PC-9 (cell line): ENCODE measurements around the gene FBN1. TPM values are rescaled to one million over a fixed set of nuclear protein-coding genes. Genes with fewer than 3 reads are reported as not detected.

ENCODE experiments used
- BruUV-seq: library from RNA; stranded (reverse); fragments of 400-500 nt; replicated peaks from 2 replicates; lab custom pipeline; 2021; lab: Mats Ljungman, UMichigan
- CTCF ChIA-PET: fragments of 300-600 bp; sonication (Branson Sonifier 250); formaldehyde crosslinking; loops from one replicate; lab custom pipeline; 2022; ENCODE audit warnings: antibody characterized with exemption; lab: Charles Lee
- POLR2A ChIA-PET: fragments of 300-600 bp; sonication (Branson Sonifier 250); formaldehyde crosslinking; loops from one replicate; lab custom pipeline; 2022; ENCODE audit warnings: antibody characterized with exemption; ENCODE audit not compliant: unreplicated experiment; lab: Charles Lee
- DNase-seq, 2 experiments: peaks; one replicate each; pipeline versions ENCODE4 v3.0.0 to v3.0.0-alpha.2; 2015 to 2022; ENCODE audit warnings: mixed read lengths in 1 of 2
- H2AFZ ChIP-seq: fragments of 200-600 bp; sonication (generic); 2 replicates; pipeline ENCODE4 v1.8.1; 2017; ENCODE audit warnings: antibody characterized with exemption
- H3F3A ChIP-seq: fragments of 200-600 bp; sonication (generic); 2 replicates; pipeline ENCODE4 v1.8.1; 2017; ENCODE audit warnings: antibody characterized with exemption, mild to moderate bottlenecking, low read depth; ENCODE audit not compliant: insufficient read depth
- H3K27ac ChIP-seq: fragments of 200-600 bp; sonication (generic); 2 replicates; pipeline ENCODE4 v1.6.1; 2016; ENCODE audit warnings: mixed run types
- H3K27me3 ChIP-seq: fragments of 200-600 bp; sonication (generic); 2 replicates; pipeline ENCODE4 v1.6.1; 2016; ENCODE audit warnings: low read depth, mixed run types; ENCODE audit not compliant: insufficient read depth
- H3K36me3 ChIP-seq: fragments of 200-600 bp; sonication (generic); 2 replicates; pipeline ENCODE4 v1.6.1; 2016; ENCODE audit warnings: low read depth, mixed run types
- H3K4me1 ChIP-seq: fragments of 200-600 bp; sonication (generic); replicated peaks from 2 replicates; pipeline ENCODE4 v1.6.1; 2016; ENCODE audit warnings: mixed run types; ENCODE audit not compliant: insufficient read depth
- H3K4me2 ChIP-seq: fragments of 200-600 bp; sonication (generic); 2 replicates; pipeline ENCODE4 v1.6.1; 2017; ENCODE audit warnings: mixed run types
- H3K4me3 ChIP-seq: fragments of 200-600 bp; sonication (generic); 2 replicates; pipeline ENCODE4 v1.6.1; 2016; ENCODE audit warnings: mixed run types
- H3K79me2 ChIP-seq: fragments of 200-600 bp; sonication (generic); 2 replicates; pipeline ENCODE4 v1.6.1; 2017; ENCODE audit warnings: low read depth, mixed run types
- H3K9me2 ChIP-seq: fragments of 200-600 bp; sonication (generic); 2 replicates; pipeline ENCODE4 v1.8.1; 2017; ENCODE audit warnings: mild to moderate bottlenecking; ENCODE audit not compliant: insufficient read depth
- H3K9me3 ChIP-seq: fragments of 200-600 bp; sonication (generic); 2 replicates; pipeline ENCODE4 v1.8.1; 2016; ENCODE audit warnings: low read depth; ENCODE audit not compliant: insufficient read depth
- H4K20me1 ChIP-seq: fragments of 200-600 bp; sonication (generic); 2 replicates; pipeline ENCODE4 v1.8.1; 2017; ENCODE audit not compliant: insufficient read depth
- EZH2 ChIP-seq: fragments of 200-600 bp; sonication (generic); IDR thresholded peaks from 2 replicates; pipeline ENCODE4 v1.8.0; 2017; ENCODE audit warnings: antibody characterized with exemption, low read depth
- intact Hi-C: fragments of 100-400 bp; cut with micrococcal nuclease; formaldehyde crosslinking; loops from one replicate; pipeline ENCODE4 v1.10.0; 2022; ENCODE audit not compliant: unreplicated experiment
- total RNA-seq: library from RNA; stranded (reverse); gene quantifications from 2 replicates; pipeline ENCODE4 v1.2.3, GENCODE V29; 2021
- TF ChIP-seq, protein P1 (sequence below): fragments of 200-600 bp; sonication (generic); conservative IDR thresholded peaks from 2 replicates; pipeline ENCODE4 v1.6.1; 2017; ENCODE audit warnings: mixed run types, antibody characterized with exemption, mild to moderate bottlenecking, moderate library complexity

FBN1 gene
- total RNA-seq, 1 experiment from 2014 or later, result 1.3 TPM

DNA sequence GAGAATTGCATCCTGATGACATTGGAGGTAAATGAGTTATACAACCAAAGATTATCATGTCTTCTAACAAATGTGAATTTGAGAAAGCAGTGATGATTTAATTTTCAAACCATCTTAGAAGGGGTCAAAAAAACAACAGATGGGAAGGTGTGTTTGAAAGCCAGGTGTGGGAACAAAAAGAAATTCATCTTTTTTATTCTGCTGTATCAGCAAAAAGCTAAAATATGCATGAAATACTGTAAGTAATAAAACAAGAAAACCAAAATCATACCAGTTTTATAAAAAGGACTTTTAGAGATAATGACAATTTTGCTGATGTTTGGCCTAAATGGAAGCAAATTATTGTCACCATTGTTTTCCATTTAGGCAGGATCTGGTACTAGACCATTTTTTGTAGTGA lies 145.5 kb downstream of the FBN1 start:
- no peak overlapping the region for H3K4me2 ChIP-seq
- no peaks in the 10 kb centered on the region for H3K9me3 ChIP-seq
- H3K36me3 ChIP-seq, result no peaks in the 10 kb centered on the region
- POLR2A ChIA-PET, result no interaction called here
- H3K27ac ChIP-seq, result no peak overlapping the region
- no TSS peak for BruUV-seq
- no peaks in the 10 kb centered on the region for H3F3A ChIP-seq
- no peak overlapping the region for H2AFZ ChIP-seq
- DNase-seq, result no peak
- no peaks in the 10 kb centered on the region for H4K20me1 ChIP-seq
- H3K79me2 ChIP-seq, result no peaks in the 10 kb centered on the region
- TF ChIP-seq, protein P1, sequence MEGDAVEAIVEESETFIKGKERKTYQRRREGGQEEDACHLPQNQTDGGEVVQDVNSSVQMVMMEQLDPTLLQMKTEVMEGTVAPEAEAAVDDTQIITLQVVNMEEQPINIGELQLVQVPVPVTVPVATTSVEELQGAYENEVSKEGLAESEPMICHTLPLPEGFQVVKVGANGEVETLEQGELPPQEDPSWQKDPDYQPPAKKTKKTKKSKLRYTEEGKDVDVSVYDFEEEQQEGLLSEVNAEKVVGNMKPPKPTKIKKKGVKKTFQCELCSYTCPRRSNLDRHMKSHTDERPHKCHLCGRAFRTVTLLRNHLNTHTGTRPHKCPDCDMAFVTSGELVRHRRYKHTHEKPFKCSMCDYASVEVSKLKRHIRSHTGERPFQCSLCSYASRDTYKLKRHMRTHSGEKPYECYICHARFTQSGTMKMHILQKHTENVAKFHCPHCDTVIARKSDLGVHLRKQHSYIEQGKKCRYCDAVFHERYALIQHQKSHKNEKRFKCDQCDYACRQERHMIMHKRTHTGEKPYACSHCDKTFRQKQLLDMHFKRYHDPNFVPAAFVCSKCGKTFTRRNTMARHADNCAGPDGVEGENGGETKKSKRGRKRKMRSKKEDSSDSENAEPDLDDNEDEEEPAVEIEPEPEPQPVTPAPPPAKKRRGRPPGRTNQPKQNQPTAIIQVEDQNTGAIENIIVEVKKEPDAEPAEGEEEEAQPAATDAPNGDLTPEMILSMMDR, result no peak
- no peak for TF ChIP-seq EZH2
- no peaks in the 10 kb centered on the region for H3K4me1 ChIP-seq
- no peaks in the 10 kb centered on the region for H3K27me3 ChIP-seq
- no peak overlapping the region for H3K4me3 ChIP-seq
- CTCF ChIA-PET, result interaction anchor here (0.6 kb wide), 1 partner anchor 286 kb away, joined by 3 read pairs; no protein-coding TSS in a partner anchor
- intact Hi-C loops, result loop anchor here (10.0 kb wide), 1 partner anchor 145 kb away; the partner anchor contains the start of gene FBN1
- H3K9me2 ChIP-seq, result no peaks in the 10 kb centered on the region

DNA sequence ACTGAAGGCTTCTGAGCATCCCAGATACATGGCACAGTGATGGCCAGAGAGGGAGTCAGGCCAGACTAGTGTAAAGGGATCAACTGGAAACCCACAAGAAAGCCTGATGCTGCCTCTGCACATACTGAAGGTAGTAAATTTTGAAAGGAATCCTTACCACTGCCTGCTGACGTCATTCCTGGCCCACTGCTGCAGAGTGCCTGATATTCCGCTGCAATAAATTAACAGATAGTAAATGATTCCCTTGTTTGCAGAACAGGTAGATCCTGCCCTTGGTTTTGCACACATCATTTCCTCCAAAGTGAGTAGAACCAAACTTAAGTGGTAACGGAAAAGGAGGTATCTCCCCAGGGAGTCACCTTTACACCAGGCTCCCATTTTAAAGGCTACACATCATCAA lies 146.7 kb downstream of the FBN1 start:
- no peaks in the 10 kb centered on the region for H3K9me3 ChIP-seq
- H3K27me3 ChIP-seq, result no peaks in the 10 kb centered on the region
- no peaks in the 10 kb centered on the region for H3F3A ChIP-seq
- TF ChIP-seq EZH2, result no peak
- TF ChIP-seq, protein P1, result no peak
- ChIA-PET POLR2A (no interaction called here), CTCF (no interaction called here)
- H3K4me1 ChIP-seq, result no peaks in the 10 kb centered on the region
- H3K4me2 ChIP-seq, result no peak overlapping the region
- H3K9me2 ChIP-seq, result no peaks in the 10 kb centered on the region
- no peaks in the 10 kb centered on the region for H3K79me2 ChIP-seq
- H4K20me1 ChIP-seq, result no peaks in the 10 kb centered on the region
- no peak overlapping the region for H3K27ac ChIP-seq
- intact Hi-C loops, result no loop called here
- no peak overlapping the region for H3K4me3 ChIP-seq
- DNase-seq, result no peak
- no TSS peak for BruUV-seq
- no peak overlapping the region for H2AFZ ChIP-seq
- H3K36me3 ChIP-seq, result no peaks in the 10 kb centered on the region

DNA sequence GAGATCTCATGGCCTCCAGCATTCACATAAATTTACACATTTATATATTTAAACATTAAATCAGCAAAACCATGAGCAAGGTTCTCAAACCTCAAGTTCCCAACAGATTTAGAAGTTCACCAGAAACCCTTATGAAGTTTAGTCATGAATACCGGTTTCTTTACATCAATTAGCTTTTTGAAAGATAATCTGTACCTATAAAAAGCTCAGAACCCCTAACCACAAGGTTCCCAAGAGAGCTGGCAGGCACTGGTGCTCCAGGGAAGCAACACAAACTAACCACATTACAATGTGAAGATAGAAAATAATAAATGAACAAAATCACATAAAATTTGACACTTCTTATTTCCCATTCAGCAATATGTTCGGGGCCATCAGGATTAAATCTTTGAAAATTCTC lies 150.9 kb downstream of the FBN1 start:
- Histone ChIP-seq H3K4me1 (no peaks in the 10 kb centered on the region), H3K36me3 (no peaks in the 10 kb centered on the region), H3K4me2 (no peak overlapping the region), H3K9me2 (no peaks in the 10 kb centered on the region), H3F3A (no peaks in the 10 kb centered on the region), H4K20me1 (no peaks in the 10 kb centered on the region), H3K79me2 (no peaks in the 10 kb centered on the region), H3K4me3 (no peak overlapping the region), H2AFZ (no peak overlapping the region), H3K9me3 (no peaks in the 10 kb centered on the region), H3K27me3 (no peaks in the 10 kb centered on the region), H3K27ac (no peak overlapping the region)
- no peak for TF ChIP-seq EZH2
- TF ChIP-seq, protein P1, result no peak
- BruUV-seq, result no TSS peak
- ChIA-PET CTCF (no interaction called here), POLR2A (no interaction called here)
- intact Hi-C loops, result no loop called here
- no peak for DNase-seq
